GM21360 (cell line): Measurements from ENCODE around the gene TBC1D14.

ENCODE experiments used
- ATAC-seq: cut with Tn5 transposase; IDR thresholded peaks from one replicate; pipeline ENCODE4 v1.9.1; 2021; ENCODE audit warnings: mild to moderate bottlenecking, moderate library complexity; ENCODE audit not compliant: unreplicated experiment

Gene TBC1D14

DNA sequence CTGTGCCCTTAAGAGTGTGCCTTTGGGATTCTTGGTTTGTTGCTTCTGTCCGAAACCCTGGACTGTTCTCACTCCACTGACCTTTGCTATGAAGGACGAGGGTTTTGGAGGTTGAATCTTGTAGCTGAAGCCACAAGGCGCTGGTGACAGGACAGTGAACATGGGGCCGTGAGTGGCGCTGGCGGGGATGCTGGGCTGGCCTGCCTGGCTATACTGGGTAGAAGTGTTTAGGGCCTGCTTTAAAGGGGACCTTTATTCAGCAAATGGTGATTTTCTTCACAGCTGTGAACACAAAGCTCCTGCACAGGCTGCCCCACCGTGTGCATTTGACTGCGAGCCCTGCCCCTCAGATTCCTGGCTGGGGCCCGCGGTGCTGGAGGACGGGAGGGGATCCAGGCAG lies 106.5 kb downstream of the TBC1D14 start:
- ATAC-seq = no peak

DNA sequence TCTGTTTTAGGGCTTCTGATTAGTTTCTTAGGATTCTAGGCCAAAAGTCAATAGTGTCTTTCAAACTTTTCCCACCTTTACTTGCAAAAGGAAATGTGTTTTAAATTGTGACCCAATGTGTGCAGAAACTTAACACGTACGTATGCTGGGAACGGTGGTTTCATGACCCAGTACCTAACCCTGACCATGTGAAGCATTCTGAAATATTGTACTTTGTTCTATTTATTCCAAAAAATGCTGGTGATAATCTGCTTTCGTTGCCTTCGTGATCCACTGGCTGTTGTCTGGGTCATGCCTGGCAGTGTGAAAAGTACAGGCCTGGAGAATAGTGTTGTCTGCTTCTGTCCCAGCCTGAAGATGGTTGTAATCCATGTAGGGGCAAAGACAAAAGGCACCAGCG lies 106.9 kb downstream of the TBC1D14 start:
- no peak for ATAC-seq

DNA sequence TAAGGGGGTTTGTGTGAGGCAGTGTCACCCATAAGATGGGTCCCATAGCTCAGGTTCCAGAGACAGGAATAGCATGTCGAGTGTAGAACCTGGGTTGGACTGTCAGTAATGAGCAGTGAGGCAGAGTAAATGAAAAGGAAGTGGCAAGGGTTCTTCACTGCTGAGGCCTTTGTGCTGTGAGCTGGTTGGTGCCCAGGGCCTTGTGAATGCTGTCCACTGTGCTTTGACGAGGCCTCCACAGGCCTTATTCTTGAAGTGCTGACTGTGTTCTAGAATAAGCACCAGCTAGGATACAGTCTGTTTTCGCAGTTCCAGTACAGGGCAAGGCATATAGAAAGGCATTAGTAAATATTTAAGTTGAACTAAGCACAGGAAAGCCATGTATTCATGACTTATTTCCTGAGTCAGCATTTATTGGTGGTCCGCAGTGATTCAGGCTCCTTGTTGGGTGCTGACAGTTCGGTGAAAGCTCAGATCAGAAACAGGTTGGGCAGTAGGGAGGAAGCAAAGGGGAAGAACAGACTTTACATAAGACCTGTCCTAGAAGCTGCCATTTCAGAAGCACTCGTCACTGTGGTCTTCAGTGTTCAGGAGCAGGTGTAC lies 107.9 kb downstream of the TBC1D14 start:
- no peak for ATAC-seq

DNA sequence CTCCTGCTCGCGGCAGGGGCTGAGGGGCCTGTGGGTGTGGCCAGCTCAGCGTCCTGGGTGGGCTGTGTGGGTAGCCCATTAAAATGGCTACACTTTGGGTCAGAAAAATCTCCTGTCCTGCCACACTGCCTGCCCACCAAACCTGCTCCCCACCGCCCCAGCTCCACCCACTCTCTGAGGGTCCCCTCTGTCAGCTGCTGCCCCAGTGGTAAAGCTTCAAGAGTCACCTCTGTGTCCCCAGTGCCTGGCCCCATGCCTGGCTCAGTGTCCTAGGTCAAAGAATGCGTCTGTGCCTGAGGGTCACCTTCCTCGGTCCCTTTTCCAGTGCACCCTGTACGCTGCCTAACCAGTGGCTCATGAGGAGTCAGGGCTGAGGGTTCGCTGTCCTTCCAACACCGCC lies 108.7 kb downstream of the TBC1D14 start:
- ATAC-seq = no peak

DNA sequence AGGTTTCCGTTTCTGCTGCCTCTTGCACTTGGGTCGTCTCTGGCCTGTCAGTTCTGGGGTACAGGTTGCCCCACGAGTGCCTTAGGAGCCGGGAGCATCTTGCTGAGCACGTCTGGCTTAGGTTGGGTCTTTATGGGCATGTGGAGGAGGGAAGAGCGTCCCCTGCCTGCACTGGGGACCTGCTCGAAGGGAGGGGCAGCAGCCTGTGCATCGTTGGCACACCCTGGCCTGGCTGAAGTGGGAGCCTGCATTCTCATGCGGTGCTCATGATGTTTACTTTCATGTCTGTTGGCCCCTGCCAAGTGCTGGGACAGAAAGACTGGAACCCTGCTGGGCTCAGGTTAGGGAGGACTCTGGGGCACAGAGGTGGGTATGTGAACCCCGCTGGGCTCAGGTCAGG lies 109.7 kb downstream of the TBC1D14 start:
- ATAC-seq = no peak

DNA sequence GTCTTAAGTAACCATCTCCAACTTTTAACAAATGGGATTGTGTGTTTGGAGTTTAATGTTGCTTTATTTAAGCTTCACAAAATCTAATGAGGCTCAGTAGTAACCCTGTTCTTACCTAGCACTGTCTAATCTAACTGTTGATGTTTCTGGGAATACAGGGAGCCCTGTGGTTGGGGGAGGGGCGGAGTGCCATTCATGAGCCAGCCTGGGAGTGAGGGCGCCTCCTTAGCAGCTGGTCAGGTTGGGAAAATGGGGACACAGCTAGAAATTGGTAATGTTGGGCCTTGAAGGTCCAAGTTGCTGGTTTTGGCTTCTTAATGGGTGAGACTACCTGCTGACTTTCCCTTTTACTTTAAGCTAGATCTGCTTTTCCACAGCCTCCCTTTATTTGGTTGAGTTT lies 110.7 kb downstream of the TBC1D14 start:
- no peak for ATAC-seq

DNA sequence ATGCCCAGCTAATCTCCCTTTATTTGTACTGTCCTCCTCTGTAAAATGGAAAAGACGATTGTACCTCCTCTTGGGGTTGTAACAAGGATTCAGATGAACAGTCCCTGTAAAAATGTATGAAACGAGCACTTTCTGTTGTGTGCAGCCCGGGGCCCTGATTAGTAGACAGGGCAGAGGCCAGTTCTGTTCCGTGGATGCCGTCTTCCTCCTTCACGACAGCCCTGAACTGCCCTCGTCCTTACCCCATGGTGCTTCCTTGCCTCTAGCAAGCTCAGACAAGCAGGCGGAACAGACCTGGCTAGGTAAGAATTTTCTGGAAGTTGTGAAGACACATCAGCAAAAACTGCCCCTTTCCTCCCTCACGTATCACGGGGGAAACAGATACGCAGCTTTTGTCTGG lies 111.2 kb downstream of the TBC1D14 start:
- ATAC-seq = no peak

DNA sequence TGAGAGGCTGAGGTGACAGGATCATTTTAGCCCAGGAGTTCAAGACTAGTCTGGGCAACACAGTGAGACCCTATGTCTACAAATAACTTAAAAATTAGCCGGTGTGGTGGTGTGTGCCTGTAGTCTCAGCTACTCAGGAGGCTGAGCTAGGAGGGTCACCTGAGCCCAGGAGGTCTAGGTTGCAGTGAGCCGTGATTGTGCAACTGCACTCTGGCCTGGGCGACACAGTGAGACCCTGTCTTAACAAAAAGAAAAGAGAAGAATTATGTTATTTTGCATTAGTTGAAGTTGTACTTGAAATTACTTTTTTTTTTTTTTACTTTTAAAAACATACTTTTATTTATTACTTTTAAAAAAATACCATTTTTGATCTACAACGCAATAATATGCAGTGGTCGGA lies 111.7 kb downstream of the TBC1D14 start:
- ATAC-seq = no peak

DNA sequence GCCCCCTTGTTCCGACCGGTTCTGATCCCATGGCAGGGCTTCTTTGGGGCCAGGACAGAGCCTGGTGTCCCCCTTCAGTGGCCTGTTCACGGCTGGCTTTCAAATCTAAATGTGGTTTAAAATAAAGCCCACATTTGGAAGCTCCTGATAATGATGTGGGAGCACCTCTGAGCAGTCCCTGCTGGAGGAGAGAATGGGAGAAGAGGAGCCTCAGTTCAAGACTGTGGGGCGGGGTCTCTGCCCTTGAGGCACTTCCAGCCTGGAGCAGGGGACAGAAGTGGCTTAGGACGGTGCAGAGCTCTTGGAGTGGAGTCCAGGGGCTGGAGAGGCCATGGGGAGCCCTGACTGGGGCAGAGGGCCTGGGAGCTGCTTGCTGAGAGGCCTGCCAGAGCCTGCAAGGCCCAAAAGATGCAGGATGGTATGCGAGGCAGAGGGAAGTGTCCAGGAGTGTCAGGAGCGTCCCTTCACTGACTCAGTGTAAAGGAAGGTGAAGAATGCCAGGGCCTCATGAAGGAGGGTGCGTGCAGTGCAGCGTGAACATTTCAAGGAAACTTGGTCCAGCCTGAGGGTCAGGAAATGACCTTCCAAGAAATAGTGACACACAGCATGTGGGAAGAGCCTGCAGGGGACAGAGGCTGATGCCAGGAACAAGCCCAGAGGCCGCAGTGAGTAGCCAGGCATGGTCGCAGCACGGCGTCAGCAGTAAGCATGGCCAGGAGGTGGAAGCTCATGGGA lies 112.5 kb downstream of the TBC1D14 start:
- ATAC-seq = no peak

DNA sequence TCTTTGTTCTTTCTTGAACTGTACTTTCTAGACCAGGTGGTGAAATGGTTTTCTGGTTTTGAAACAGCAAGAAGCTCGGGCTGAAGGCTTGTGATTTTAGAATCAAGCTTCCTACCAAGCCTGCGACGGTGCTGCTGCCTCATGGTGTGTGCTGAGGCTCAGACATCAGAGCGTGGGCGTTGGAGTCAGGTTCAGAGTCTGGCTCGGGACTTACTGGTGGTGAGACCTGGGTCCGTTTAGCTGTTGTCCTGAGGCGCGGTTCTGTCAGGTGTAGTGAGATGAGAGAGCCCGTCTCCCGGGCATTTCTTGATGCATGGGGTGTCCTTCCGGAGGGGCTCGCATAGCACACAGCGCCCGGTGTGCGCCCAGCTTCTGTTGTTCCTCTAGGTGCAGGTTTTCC lies 113.9 kb downstream of the TBC1D14 start:
- ATAC-seq = no peak

DNA sequence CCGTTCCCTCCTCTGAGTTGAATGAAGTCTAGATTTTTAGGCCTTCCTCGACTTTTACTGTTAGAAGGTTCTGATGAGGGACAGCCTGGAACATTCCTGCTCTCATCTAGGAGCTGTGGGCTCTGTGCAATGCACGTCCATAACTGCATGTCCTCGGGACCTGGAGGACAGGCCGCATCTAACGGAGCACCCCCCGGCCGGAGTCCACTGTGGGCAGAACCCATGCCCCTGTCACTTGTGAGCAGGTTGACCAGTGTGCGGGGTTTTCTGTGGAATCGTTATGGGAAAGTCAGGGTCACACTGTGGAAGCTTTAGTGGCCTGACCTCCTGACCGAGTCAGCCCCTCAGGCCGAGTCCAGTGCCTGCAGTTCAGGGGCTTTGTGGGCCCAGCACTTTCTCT lies 114.3 kb downstream of the TBC1D14 start:
- no peak for ATAC-seq

DNA sequence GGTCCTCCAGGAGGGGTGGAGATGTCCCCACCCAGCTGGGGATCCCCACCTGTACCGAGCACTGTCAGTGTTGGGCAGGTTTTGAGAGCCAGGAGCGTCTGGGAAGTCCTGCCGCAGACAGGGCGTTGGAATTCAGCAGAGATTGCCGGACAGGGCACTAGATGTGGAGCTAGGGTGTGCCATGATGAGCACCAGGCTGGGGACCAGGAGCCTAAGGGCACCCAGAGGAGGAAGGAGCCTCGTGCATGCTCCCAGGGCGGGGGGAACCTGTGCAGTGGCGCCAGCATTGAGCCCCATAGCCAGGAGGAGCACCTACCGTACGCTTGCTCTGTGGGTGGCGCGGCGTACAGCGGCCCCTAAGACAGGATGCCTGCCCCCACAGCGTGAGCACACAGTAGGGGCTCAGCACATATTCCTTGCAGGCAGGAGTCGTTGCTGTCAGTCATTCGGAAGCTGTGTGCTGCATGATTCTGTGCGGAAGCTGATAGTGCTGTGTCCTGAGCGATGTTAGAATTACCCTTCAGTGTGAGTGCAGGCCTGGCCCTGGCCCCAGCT lies 114.8 kb downstream of the TBC1D14 start:
- no peak for ATAC-seq

DNA sequence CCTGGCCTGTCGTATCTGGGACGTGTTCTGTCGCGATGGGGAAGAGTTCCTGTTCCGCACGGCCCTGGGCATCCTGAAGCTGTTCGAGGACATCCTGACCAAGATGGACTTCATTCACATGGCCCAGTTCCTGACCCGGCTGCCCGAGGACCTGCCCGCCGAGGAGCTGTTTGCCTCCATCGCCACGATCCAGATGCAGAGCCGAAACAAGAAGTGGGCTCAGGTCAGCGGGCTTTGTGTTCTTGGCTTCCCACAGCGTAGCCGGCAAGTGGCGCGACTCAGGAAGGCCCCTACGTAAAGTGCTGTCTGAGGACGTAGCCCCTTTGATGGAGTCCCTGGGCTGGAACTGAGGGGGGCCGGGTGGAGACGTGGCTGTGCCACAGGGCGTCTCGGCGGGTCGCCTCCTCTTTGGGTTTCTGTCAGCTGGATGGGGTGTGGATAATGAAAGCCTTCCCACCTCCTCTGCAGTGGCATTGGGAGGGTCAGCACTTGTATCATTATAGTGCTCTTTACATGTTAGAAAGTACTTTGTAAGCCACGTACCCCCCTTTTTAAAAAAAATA lies 115.5 kb downstream of the TBC1D14 start:
- no peak for ATAC-seq

DNA sequence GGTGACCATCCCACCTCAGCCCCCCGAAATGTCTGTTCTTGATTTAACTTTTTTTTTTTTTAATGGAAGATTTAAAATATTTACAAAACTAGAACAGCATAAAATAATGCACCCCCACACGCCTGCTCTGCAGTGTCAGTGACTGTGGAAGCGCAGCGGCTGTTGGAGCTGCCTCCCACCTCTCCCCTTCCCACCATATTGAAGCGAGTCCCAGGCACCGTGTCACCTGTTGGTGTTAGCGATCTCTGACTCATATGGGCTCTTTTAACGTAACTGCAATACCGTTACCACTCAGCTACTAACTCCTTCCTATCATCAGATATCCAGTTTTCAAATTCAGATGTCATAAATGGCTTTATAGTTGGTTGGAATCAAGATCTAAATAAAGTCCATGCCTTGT lies 116.5 kb downstream of the TBC1D14 start:
- ATAC-seq = no peak

DNA sequence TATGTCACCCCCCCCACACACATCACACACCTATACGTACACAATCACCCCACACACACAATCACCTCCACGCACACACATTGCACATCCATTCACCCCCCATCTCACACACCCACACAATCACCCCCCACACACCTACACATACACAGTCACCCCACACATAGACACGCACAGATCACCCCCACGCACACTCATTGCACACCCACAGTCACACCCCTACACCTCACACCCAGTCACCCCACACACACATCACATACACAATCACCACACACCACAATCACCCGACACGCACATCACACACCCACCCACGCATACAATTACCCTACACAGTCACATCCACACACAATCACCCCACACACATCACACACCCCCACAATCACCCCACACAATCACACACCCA lies 117.7 kb downstream of the TBC1D14 start:
- no peak for ATAC-seq

DNA sequence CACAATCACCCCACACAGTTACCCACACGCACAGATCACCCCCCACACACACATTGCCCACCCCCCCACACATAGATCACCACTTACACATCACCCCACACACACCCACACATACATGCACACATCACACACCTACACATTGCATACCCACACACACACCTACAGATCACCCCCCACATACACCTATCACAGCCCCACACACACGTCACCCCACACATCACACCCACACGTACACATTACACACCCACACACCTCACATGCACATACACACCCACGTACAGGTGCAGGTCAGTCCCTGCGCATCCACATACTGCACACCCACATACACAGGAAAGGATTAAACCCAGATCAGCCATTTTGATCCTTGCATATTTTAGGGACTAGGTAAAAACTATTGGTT lies 118.3 kb downstream of the TBC1D14 start:
- no peak for ATAC-seq

DNA sequence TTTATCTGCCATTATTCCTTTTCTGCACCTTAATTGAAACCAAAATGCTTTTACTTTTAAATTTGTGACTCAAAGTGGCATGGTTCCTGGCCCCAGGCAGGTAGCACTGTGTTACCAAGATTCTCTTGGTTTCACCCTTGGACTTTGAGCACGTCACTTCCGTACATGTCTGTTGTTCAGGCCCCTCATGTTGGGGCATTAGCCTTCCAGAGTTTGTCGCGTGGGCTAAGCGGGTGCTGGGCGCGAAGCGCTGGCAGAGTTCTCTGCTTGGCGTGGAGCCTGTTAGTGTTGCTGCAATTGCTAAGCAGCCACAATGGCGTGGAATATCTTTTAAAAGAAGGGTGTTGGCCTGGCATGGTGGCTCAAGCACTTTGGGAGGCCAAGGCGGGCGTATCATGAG lies 119.6 kb downstream of the TBC1D14 start:
- no peak for ATAC-seq

DNA sequence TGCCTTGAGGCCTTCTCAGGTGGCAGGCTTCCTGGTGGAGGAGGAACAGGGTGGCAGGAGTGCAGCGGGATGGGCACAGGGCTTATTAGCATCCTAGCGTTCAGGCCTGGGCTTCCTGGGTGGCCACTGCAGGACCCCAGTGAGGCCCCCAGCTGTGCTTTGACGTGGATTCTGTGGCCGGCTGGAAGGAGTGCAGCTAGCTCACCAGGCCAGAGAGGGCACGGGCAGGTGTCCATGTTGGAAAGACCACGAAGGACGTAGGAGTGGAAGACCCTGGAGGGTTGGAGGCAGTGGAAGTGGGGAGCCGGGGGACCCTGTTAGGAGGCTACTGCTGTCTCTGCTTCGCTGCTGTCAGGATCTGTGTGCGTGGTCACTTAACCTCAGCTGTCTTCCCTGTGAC lies 120.3 kb downstream of the TBC1D14 start:
- no peak for ATAC-seq

DNA sequence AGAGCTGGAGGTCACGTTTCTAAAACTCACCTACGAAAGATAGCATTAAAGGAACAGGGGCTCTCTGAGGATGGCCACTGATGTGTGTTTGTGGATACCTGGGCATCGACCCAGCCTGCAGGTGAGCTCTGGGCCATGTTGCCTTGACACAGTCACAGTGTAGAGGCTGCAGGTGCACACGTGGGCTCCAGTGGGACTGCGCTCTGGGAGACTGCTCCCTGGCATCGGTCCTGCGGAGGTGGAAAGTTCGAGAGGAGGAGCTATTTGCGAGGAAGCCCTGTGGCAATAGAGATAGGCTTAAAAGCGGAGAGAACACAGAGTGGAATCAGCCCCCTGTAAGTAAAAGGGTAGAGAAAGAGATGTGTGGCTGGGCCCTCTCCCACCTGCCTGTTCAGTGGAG lies 121.2 kb downstream of the TBC1D14 start:
- no peak for ATAC-seq

DNA sequence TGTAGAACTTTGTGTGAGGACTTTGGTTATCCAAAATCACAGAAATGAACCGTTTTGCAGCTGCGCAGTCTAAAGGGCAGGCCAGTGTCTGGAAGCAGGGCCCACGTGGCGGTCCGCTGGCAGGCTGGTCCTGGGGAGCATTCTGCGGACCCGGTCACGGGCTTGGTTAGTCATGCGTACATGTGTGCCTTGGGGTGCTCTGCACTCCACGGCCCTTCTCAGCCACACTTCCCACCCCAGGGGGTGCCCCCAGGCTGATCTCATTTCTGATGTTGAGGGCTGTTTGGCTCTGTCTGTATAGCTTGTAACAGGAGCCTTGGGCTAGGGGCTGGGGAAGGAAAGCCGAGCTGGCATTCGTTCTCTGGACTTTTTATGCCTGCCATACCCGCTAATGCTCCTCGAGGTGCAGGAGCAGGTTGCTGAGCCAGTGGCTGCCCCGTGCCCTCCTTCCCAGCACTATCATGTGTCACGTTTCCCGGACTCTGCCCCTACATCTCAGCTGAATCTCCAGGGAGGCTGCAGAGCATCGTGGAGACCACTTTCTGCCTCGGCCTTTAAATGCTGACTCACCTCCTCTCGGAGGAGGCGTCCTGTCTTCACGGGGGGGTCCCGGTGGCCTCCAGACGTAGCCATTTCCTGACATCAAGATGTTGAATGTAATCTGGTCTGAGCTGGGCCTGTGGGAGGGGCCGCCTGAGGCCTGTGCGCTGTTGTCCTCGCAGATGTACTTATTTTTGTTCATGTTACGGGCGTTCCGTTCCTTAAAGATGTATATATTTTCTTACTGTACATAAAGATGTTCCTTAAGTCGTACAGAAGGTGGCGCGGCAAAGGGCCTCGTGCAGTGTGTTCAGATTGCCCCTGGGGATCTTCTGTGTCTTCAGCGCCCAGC lies 122.2 kb downstream of the TBC1D14 start:
- ATAC-seq = no peak

DNA sequence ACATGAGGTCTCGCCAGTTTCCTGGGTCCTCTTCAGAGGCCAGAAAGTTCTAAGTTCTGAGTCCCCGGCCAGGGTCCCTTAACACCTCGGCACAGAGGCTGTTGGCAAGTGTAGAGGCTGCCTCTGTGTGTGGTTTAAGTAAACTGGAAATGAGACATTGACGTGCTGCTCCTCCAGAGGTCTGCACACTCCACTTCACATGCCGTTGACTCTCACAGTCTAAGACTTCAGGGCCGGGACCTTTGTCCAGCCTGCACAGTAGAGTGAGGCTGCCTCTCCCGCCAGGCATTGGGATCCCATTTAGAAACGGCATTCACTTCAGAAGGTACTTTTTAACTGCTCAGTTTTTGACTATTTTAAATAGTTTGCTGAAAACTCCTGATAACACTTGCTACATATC lies 123.0 kb downstream of the TBC1D14 start:
- ATAC-seq = no peak
